ENCODE data around the gene KLHDC10. TPM values are rescaled to one million over a fixed set of nuclear protein-coding genes. Genes with fewer than 3 reads are reported as not detected.
A peak's percentile ranks its signal among the peaks of the same experiment; 100 is the strongest.
"Not testable (repeated sequence)": the region's sequence is repeated elsewhere in the genome, so short reads cannot be mapped to it uniquely, and the experiment has no call there.

The KLHDC10 gene
- total RNA-seq, result 77.9 TPM

- peak; percentile 100 for DNase-seq
These were observed at the start of gene KLHDC10 for GRCh38 chr7:130069978-130070860. Gene KLHDC10 (plus strand): TSS chr7:130070534. CDS start chr7:130070644, 110 bp downstream.

- DNase-seq, result peak; percentile 96
These were observed 49.1 kb upstream of the KLHDC10 start for GRCh38 chr7:130021105-130021834.

- DNase-seq, result peak; percentile 28
These were observed 48.2 kb upstream of the KLHDC10 start for GRCh38 chr7:130022115-130022514.

- no peak for DNase-seq
These were observed 47.6 kb upstream of the KLHDC10 start for GRCh38 chr7:130022623-130023175.

GRCh38 chr7:130024390-130024789, 45.9 kb upstream of the KLHDC10 start:
- no peak for DNase-seq

GRCh38 chr7:130032698-130033097, 37.6 kb upstream of the KLHDC10 start:
- DNase-seq, result no peak

GRCh38 chr7:130037703-130038102, 32.6 kb upstream of the KLHDC10 start:
- peak; percentile 36 for DNase-seq

GRCh38 chr7:130040576-130040975, 29.8 kb upstream of the KLHDC10 start:
- no peak for DNase-seq

GRCh38 chr7:130047831-130048230, 22.5 kb upstream of the KLHDC10 start:
- DNase-seq, result no peak

- DNase-seq, result no peak
These were observed 21.4 kb upstream of the KLHDC10 start for GRCh38 chr7:130048906-130049305.

- not testable (repeated sequence) for DNase-seq
These were observed 18.1 kb upstream of the KLHDC10 start for GRCh38 chr7:130052250-130052649.

- not testable (repeated sequence) for DNase-seq
These were observed 15.1 kb upstream of the KLHDC10 start for GRCh38 chr7:130055198-130055597.

GRCh38 chr7:130062246-130062645, 8.1 kb upstream of the KLHDC10 start:
- no peak for DNase-seq

- DNase-seq, result peak; percentile 55
These were observed 7.3 kb upstream of the KLHDC10 start for GRCh38 chr7:130063036-130063435.

- DNase-seq, result not testable (repeated sequence)
These were observed 5.8 kb upstream of the KLHDC10 start for GRCh38 chr7:130064580-130064926.

- no peak for DNase-seq
These were observed 4.7 kb upstream of the KLHDC10 start for GRCh38 chr7:130065500-130066152.

- DNase-seq, result no peak
These were observed 956 bp upstream of the KLHDC10 start for GRCh38 chr7:130069179-130069977.

GRCh38 chr7:130070861-130071622, 708 bp downstream of the KLHDC10 start:
- DNase-seq, result peak; percentile 32

GRCh38 chr7:130071701-130072622, 1.6 kb downstream of the KLHDC10 start:
- DNase-seq, result peak; percentile 96

Measured in tongue (tissue), 2 donors.